Stomach smooth muscle (tissue), 2 donors: ENCODE data around the gene CTNNA3.

Experiments used
- H3K27ac ChIP-seq: one replicate; pipeline ENCODE4 v1.7.0; 2013; ENCODE audit warnings: mild to moderate bottlenecking, low read length, inconsistent platforms
- H3K27me3 ChIP-seq, 2 donors: one replicate each; pipeline ENCODE4 v1.7.0; 2013; ENCODE audit warnings: low read length in 2 of 2; ENCODE audit not compliant: insufficient read depth in 2 of 2, control insufficient read depth in 1 of 2
- H3K36me3 ChIP-seq, 2 donors: one replicate each; pipeline ENCODE4 v1.7.0; 2013; ENCODE audit warnings: low read length in 2 of 2; ENCODE audit not compliant: control insufficient read depth in 2 of 2, insufficient read depth in 2 of 2
- H3K4me1 ChIP-seq: one replicate; pipeline ENCODE4 v1.7.0; 2013; ENCODE audit warnings: low read length; ENCODE audit not compliant: control insufficient read depth, insufficient read depth
- H3K4me3 ChIP-seq, 2 donors: one replicate each; pipeline ENCODE4 v1.7.0; 2013; ENCODE audit warnings: low read length in 2 of 2
- H3K9ac ChIP-seq, 2 donors: one replicate each; pipeline ENCODE4 v1.7.0; 2013; ENCODE audit warnings: low read length in 2 of 2, mild to moderate bottlenecking in 1 of 2
- H3K9me3 ChIP-seq, 2 donors: one replicate each; pipeline ENCODE4 v1.7.0; 2013; ENCODE audit warnings: low read length in 2 of 2; ENCODE audit not compliant: control insufficient read depth in 2 of 2
- donor health status: healthy.
- donor health status: Pancreatic carcinoma.

CTNNA3 gene

GRCh38 chr10:67141300-67141699 lies 554.7 kb downstream of the CTNNA3 start:
- no peaks in the 10 kb centered on the region for H3K27me3 ChIP-seq
- H3K4me1 ChIP-seq = no peaks in the 10 kb centered on the region
- no peak overlapping the region for H3K27ac ChIP-seq
- no peaks in the 10 kb centered on the region for H3K36me3 ChIP-seq
- no peak overlapping the region for H3K4me3 ChIP-seq
- H3K9ac ChIP-seq = no peak overlapping the region
- H3K9me3 ChIP-seq = no peaks in the 10 kb centered on the region

GRCh38 chr10:67140641-67141040 lies 555.4 kb downstream of the CTNNA3 start:
- no peaks in the 10 kb centered on the region for H3K9me3 ChIP-seq
- no peak overlapping the region for H3K9ac ChIP-seq
- H3K36me3 ChIP-seq = no peaks in the 10 kb centered on the region
- no peaks in the 10 kb centered on the region for H3K27me3 ChIP-seq
- H3K27ac ChIP-seq = no peak overlapping the region
- no peak overlapping the region for H3K4me3 ChIP-seq
- H3K4me1 ChIP-seq = no peaks in the 10 kb centered on the region

DNA sequence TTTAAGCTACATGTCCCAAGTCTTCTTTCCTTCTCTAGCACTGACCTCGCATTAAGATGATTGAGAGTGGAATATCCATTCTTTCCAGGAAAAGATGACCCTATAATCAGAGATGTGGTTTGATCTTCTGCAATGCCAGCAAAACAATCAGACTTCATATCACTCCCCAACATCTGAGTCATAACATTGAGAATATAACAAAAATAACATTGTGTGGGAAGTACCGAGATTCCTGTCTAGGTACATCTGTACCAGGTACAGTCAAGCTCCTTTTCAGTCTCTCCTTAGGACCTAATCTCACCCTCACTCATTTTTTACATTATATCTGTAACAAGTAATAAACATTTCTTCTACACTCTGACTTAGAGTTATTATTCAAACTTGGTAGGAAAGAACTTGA lies 568.6 kb downstream of the CTNNA3 start:
- Histone ChIP-seq H3K4me3 (no peak overlapping the region), H3K9ac (no peak overlapping the region), H3K4me1 (no peaks in the 10 kb centered on the region), H3K36me3 (no peaks in the 10 kb centered on the region), H3K27ac (no peak overlapping the region), H3K27me3 (no peaks in the 10 kb centered on the region), H3K9me3 (no peaks in the 10 kb centered on the region)

DNA sequence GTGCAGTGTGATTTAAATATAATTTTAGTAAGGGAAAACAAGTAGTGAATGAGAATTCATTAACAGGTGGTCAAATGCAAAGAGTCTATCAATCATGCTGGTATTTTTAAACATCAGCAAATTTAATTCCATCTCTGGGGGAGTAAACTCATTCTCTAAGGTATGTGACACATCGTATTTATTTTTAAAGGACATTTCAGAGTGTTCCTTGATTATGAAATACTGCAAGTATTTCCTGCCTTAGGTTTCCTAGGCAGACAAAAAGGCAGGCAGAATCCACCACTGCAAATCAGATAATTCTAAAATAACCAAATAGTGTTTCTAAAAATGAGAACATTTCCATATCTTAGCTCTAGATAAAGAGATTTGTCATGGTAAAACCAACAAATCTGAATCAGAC lies 576.3 kb downstream of the CTNNA3 start:
- Histone ChIP-seq H3K27me3 (no peaks in the 10 kb centered on the region), H3K9me3 (no peaks in the 10 kb centered on the region), H3K36me3 (no peaks in the 10 kb centered on the region), H3K27ac (no peak overlapping the region), H3K9ac (no peak overlapping the region), H3K4me3 (no peak overlapping the region), H3K4me1 (no peaks in the 10 kb centered on the region)

DNA sequence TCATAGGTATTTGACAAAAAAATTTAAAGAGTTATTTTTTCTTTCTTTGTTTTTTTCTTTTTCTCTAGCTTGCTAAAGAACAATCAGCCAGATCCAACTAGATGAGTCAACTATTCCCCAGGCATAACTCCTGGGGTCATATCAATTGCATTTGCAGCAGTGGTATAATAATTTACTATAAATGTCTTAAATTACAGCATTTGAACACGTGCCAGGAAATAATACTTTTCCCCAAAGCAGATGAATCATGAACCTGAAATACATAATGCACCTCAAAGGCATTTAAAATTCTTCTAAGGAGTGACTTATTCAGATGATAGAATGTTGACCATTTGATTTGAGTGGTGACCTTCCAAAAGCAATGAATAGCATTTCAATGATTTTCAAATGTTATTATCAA lies 580.0 kb downstream of the CTNNA3 start:
- Histone ChIP-seq H3K27ac (no peak overlapping the region), H3K9me3 (no peaks in the 10 kb centered on the region), H3K4me3 (no peak overlapping the region), H3K36me3 (no peaks in the 10 kb centered on the region), H3K4me1 (no peaks in the 10 kb centered on the region), H3K27me3 (no peaks in the 10 kb centered on the region), H3K9ac (no peak overlapping the region)

DNA sequence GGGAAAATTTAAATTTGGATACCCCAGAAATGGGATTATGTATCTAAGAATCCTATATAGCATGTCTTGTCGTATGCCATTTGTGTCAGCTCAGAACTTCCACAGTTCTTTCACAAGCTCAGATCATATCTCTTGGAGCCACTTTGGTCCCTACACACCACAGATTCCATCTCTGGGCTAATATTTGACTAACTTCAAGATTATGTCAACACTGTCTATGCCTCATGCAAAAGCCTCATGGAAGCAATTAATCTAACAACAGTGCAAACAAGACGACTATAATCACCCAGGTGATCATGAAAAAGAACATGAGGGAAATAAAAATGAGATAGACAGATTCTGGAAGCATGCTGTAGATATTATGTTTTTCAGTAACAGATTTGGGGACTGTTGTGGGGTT lies 581.0 kb downstream of the CTNNA3 start:
- Histone ChIP-seq H3K4me1 (no peaks in the 10 kb centered on the region), H3K27me3 (no peaks in the 10 kb centered on the region), H3K9ac (no peak overlapping the region), H3K36me3 (no peaks in the 10 kb centered on the region), H3K4me3 (no peak overlapping the region), H3K9me3 (no peaks in the 10 kb centered on the region), H3K27ac (no peak overlapping the region)

DNA sequence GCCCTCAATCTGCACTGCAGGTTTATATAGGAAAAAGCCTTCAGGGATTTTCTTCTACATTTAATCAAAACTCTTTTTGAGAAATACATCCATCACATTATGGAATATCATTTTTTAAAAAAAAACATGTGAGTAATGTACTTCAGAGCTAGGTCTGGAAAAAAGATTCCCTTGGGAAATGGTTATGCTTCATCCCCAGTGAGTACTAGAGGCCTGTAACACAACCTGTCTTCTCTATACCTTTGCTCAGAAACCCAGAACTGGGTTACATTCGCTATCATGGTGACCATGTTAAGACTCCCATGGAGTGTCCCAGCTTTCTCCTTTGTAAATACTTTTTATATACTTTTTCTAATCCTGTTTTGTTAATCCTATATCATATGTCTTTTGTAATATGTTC lies 583.2 kb downstream of the CTNNA3 start:
- no peak overlapping the region for H3K27ac ChIP-seq
- no peak overlapping the region for H3K9ac ChIP-seq
- H3K9me3 ChIP-seq = no peaks in the 10 kb centered on the region
- H3K27me3 ChIP-seq = no peaks in the 10 kb centered on the region
- no peaks in the 10 kb centered on the region for H3K4me1 ChIP-seq
- no peaks in the 10 kb centered on the region for H3K36me3 ChIP-seq
- no peak overlapping the region for H3K4me3 ChIP-seq

DNA sequence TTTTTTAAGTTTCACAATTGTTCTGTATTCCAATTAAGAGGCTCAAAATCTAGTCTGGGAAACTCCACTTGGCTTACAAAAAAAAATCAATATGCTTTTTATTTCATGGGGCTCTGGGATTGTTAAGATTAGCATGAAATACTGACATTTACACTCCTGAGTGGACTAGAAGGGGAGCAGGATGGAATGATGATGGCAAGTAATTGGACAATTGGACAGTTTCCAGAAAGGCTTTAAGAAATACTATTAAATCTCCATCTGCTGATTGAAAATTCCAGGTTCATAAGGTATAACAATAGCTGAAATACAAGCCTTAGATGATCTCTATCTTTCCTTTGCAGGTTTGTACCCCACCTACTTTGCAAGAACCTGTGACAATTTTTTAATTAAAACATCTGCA lies 585.7 kb downstream of the CTNNA3 start:
- no peak overlapping the region for H3K27ac ChIP-seq
- H3K4me3 ChIP-seq = no peak overlapping the region
- H3K36me3 ChIP-seq = no peaks in the 10 kb centered on the region
- H3K9me3 ChIP-seq = no peaks in the 10 kb centered on the region
- no peaks in the 10 kb centered on the region for H3K4me1 ChIP-seq
- no peaks in the 10 kb centered on the region for H3K27me3 ChIP-seq
- H3K9ac ChIP-seq = no peak overlapping the region

- H3K27ac ChIP-seq = no peak overlapping the region
- no peak overlapping the region for H3K9ac ChIP-seq
- H3K9me3 ChIP-seq = no peaks in the 10 kb centered on the region
- no peaks in the 10 kb centered on the region for H3K4me1 ChIP-seq
- no peak overlapping the region for H3K4me3 ChIP-seq
- no peaks in the 10 kb centered on the region for H3K36me3 ChIP-seq
- no peaks in the 10 kb centered on the region for H3K27me3 ChIP-seq
These were observed 588.3 kb downstream of the CTNNA3 start for GRCh38 chr10:67107670-67108069.

DNA sequence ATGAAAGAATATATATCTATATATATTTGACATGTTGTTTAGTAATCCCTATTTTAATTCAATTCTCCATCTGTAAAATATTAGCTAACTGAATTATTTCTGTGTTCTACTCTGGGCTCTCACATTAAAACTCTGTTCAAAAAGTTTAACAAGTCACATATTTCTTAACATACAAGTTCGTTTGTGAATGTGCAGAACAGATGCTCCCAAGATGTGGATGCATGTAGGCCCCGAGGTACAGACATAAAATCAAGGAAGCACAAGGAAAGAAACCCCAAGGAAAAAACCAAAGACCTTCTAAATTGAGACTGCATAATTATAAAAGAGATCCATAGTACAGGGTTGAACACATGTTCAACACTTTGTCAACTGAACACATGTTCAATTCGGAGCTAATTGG lies 595.0 kb downstream of the CTNNA3 start:
- Histone ChIP-seq H3K27me3 (no peaks in the 10 kb centered on the region), H3K4me1 (no peaks in the 10 kb centered on the region), H3K27ac (no peak overlapping the region), H3K36me3 (no peaks in the 10 kb centered on the region), H3K9ac (no peak overlapping the region), H3K9me3 (no peaks in the 10 kb centered on the region), H3K4me3 (no peak overlapping the region)

DNA sequence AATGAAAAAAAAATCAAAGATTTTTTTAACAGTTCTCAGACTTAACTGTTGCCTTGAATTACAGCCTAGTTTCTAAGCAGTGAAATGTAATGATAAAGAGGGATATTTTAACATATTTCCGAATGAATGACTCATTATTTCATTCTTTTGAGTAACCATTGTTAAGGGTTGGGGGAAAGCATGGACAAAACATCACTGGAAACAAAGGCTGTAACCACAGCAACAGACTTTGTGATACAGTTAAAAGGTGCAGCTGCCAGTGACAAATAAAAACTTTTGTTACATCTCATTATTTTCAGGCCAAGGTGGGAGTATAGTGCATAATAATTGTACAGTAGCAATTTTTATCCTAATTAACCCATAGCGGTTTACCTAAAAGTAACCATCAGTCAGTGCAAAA lies 597.5 kb downstream of the CTNNA3 start:
- H3K9ac ChIP-seq = no peak overlapping the region
- no peaks in the 10 kb centered on the region for H3K4me1 ChIP-seq
- H3K4me3 ChIP-seq = no peak overlapping the region
- no peaks in the 10 kb centered on the region for H3K36me3 ChIP-seq
- no peak overlapping the region for H3K27ac ChIP-seq
- H3K9me3 ChIP-seq = no peaks in the 10 kb centered on the region
- H3K27me3 ChIP-seq = no peaks in the 10 kb centered on the region

- Histone ChIP-seq H3K9ac (no peak overlapping the region), H3K27me3 (no peaks in the 10 kb centered on the region), H3K4me3 (no peak overlapping the region), H3K36me3 (no peaks in the 10 kb centered on the region), H3K9me3 (no peaks in the 10 kb centered on the region), H3K4me1 (no peaks in the 10 kb centered on the region), H3K27ac (no peak overlapping the region)
These were observed 600.5 kb downstream of the CTNNA3 start for GRCh38 chr10:67095531-67095930.
